Measurements from ENCODE around the gene TRPM8.
A peak's percentile ranks its signal among the peaks of the same experiment; 100 is the strongest.

The TRPM8 gene

GRCh38 chr2:234005126-234005525 is 88.0 kb downstream of the TRPM8 start:
- no peak for DNase-seq

- DNase-seq: no peak
These were observed 89.3 kb downstream of the TRPM8 start for GRCh38 chr2:234006501-234006900.

GRCh38 chr2:234014427-234014826 is 97.3 kb downstream of the TRPM8 start:
- no peak for DNase-seq

- DNase-seq: no peak
These were observed 98.7 kb downstream of the TRPM8 start for GRCh38 chr2:234015861-234016260.

- no peak for DNase-seq
These were observed 102.7 kb downstream of the TRPM8 start for GRCh38 chr2:234019896-234020295.

GRCh38 chr2:234020332-234020731 is 103.2 kb downstream of the TRPM8 start:
- DNase-seq: no peak

GRCh38 chr2:234022424-234022823 is 105.3 kb downstream of the TRPM8 start:
- DNase-seq: no peak

GRCh38 chr2:234024304-234024703 is 107.1 kb downstream of the TRPM8 start:
- DNase-seq: no peak

GRCh38 chr2:234025466-234025865 is 108.3 kb downstream of the TRPM8 start:
- peak; percentile 23 for DNase-seq

- DNase-seq: no peak
These were observed 108.8 kb downstream of the TRPM8 start for GRCh38 chr2:234025891-234026401.

GRCh38 chr2:234026693-234027254 is 109.6 kb downstream of the TRPM8 start:
- DNase-seq: no peak

- DNase-seq: no peak
These were observed 110.5 kb downstream of the TRPM8 start for GRCh38 chr2:234027641-234028040.

GRCh38 chr2:234029150-234029733 is 112.1 kb downstream of the TRPM8 start:
- DNase-seq: no peak

- no peak for DNase-seq
These were observed 114.0 kb downstream of the TRPM8 start for GRCh38 chr2:234031207-234031606.

- no peak for DNase-seq
These were observed 115.2 kb downstream of the TRPM8 start for GRCh38 chr2:234032279-234032856.

- no peak for DNase-seq
These were observed 116.0 kb downstream of the TRPM8 start for GRCh38 chr2:234033174-234033573.

- DNase-seq: no peak
These were observed 116.7 kb downstream of the TRPM8 start for GRCh38 chr2:234033885-234034284.

- DNase-seq: no peak
These were observed 121.1 kb downstream of the TRPM8 start for GRCh38 chr2:234038076-234038802.

GRCh38 chr2:234044157-234044556 is 127.0 kb downstream of the TRPM8 start:
- no peak for DNase-seq

- DNase-seq: no peak
These were observed 129.3 kb downstream of the TRPM8 start for GRCh38 chr2:234046521-234046920.

GRCh38 chr2:234047361-234047760 is 130.2 kb downstream of the TRPM8 start:
- no peak for DNase-seq

GRCh38 chr2:234048049-234048448 is 130.9 kb downstream of the TRPM8 start:
- DNase-seq: no peak

- no peak for DNase-seq
These were observed 133.4 kb downstream of the TRPM8 start, which contains the start of gene SPP2 for GRCh38 chr2:234050455-234051135. SPP2 (plus strand) TSS chr2:234050702; CDS start chr2:234050787, 85 bp downstream.

Data from OCI-M1 (cell line).